ENCODE data around the gene PCAT6.

GRCh38 chr1:202807926-202808757 is 2.6 kb upstream of the PCAT6 start, which contains the start of gene KDM5B:
- TF ChIP-seq, protein P1, sequence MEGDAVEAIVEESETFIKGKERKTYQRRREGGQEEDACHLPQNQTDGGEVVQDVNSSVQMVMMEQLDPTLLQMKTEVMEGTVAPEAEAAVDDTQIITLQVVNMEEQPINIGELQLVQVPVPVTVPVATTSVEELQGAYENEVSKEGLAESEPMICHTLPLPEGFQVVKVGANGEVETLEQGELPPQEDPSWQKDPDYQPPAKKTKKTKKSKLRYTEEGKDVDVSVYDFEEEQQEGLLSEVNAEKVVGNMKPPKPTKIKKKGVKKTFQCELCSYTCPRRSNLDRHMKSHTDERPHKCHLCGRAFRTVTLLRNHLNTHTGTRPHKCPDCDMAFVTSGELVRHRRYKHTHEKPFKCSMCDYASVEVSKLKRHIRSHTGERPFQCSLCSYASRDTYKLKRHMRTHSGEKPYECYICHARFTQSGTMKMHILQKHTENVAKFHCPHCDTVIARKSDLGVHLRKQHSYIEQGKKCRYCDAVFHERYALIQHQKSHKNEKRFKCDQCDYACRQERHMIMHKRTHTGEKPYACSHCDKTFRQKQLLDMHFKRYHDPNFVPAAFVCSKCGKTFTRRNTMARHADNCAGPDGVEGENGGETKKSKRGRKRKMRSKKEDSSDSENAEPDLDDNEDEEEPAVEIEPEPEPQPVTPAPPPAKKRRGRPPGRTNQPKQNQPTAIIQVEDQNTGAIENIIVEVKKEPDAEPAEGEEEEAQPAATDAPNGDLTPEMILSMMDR (IDR thresholded peaks at IDR 0.05 in 4 of 5, conservative IDR thresholded peaks at IDR 0.05 in 1 of 5) = no peak
- TF ChIP-seq POLR2A (IDR thresholded peaks at IDR 0.05) = peak; percentile 66 to 84
